Measurements from ENCODE around the gene CDH13.

The CDH13 gene

DNA sequence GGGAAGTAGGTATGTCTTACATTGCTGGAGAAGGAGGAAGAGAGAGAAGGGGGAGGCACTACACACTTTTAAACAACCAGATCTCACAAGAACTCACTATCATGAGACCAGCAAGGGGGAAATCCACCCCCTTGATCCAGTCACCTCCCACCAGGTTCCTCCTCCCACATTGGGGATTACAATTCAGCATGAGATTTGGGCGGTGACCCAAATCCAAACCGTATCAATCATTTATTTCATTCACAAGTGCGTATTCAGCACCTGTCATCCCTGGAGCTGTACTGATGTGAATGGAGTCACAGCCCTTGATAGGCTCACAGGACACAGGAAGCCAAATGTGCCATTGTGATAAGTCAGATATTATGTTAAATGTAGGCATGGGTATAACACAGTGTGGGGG, 952.7 kb downstream of the CDH13 start:
- DNase-seq (ENCODE audit: low spot score) = no peak

DNA sequence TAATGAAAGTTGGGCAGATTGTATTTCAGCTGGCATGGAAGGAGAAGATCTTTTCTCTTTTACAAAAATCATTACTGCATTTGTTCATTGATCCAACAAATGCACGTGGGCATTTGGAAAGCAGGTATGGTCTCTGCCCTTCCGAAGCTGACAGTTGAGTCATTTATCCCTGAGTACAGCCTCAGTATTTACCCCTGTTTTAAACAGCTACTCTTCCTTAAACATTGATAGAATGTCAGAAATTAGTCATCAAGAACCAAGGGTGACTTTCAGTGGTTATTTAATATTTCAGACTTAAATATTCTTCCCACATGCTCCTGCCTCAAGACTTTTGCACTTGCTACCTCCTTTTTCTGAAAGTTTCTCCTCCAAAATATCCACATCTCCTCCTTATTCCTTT, 954.3 kb downstream of the CDH13 start:
- DNase-seq (ENCODE audit: low spot score) = peak; percentile 6

- DNase-seq (ENCODE audit: low spot score) = no peak
Measured at GRCh38 chr16:83581994-83582747, 955.4 kb downstream of the CDH13 start.

DNA sequence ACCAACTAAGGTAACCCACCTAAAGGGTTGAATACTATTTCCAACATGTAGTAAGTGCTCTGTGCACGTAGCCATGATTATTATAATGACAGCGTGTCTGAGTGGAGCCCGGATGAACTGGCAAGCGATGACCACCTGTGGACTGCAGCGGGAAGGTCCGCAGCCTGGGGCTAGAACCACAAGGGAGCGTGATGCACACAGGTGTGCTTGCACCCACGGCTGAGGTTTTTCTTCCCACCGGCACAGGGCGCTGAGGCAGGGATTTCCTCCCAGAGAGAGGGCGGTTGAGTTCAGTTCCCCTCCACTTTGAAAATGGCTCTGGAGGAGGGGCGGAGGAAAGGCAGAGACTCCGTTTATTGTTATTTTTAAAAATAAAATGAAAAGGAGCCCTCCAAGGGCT, 959.3 kb downstream of the CDH13 start:
- DNase-seq (ENCODE audit: low spot score) = no peak

DNA sequence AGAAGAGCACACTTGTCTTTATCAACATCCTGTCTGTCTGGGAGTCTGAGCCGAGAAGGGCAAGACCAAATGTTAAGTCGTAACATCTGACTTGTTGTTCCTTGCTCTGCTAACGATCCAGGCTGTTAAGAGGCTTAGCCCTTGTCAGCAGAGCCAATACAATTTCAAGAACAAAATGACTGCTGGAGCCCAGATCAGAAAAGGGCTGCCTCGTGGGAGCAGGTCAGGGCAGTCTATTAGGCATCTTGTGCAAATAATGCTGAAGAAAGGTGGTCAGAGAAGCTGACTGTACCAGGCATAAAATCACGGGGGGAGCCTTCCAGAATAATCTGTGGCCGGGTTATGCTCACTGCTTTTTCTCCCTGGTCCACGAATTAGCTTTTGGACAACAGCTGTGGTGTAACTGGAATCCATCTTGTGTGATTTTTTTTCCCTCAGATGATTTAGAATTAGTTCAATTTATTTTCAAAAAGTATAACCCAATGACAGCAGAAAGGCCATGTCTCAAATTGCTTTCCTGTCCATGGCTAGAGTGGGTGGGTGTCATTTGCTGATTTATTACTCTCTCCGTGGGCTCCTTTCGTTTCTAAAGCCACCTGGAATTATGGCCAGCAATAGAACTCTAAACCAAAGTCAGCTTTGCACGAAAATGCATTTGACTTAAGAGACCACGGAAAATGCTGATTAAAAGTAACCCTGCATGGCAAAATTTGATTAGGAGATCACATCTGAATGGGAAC, 959.9 kb downstream of the CDH13 start:
- no peak for DNase-seq (ENCODE audit: low spot score)

DNA sequence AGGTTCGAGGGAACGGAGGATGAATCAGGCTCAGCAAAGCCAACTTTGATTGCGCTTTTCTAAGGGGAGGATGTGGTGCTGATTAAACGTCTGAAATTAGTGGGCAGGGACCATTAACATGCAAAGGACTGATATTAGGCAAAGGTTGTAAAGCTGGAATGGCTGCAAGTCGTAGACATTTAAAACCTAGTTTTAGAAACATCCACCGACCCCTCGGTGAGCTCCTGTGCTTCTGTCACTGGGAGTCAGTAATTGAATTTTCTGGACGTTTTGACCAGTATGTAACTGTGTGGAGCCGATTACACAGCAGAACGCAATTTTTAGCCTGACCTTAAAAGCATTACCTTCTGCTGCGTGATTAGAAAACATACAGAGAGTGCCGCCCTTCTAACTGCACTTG, 960.4 kb downstream of the CDH13 start:
- DNase-seq (ENCODE audit: low spot score) = no peak

- no peak for DNase-seq (ENCODE audit: low spot score)
Measured at GRCh38 chr16:83588070-83588469, 961.3 kb downstream of the CDH13 start.

DNA sequence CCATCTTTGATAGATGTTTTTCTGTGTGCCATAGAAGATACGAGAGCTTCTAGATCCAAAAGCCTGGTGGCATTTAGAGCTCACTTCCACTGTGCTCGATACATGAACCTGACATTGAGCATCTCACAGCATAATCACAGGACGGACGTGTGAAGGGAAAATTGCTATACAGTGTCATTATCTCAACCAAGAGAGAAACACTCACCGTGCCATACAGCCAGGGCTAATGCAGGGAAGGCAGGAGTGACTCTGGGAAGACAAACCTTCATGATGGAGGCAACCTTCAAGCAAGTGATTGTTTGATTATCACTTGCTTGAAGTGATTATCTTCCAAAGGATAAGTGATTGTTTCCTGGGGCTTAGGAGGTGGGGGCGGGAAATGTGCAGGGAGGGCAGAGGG, 962.8 kb downstream of the CDH13 start:
- DNase-seq (ENCODE audit: low spot score) = no peak

GRCh38 chr16:83592778-83593177, 966.0 kb downstream of the CDH13 start:
- DNase-seq (ENCODE audit: low spot score) = no peak

DNA sequence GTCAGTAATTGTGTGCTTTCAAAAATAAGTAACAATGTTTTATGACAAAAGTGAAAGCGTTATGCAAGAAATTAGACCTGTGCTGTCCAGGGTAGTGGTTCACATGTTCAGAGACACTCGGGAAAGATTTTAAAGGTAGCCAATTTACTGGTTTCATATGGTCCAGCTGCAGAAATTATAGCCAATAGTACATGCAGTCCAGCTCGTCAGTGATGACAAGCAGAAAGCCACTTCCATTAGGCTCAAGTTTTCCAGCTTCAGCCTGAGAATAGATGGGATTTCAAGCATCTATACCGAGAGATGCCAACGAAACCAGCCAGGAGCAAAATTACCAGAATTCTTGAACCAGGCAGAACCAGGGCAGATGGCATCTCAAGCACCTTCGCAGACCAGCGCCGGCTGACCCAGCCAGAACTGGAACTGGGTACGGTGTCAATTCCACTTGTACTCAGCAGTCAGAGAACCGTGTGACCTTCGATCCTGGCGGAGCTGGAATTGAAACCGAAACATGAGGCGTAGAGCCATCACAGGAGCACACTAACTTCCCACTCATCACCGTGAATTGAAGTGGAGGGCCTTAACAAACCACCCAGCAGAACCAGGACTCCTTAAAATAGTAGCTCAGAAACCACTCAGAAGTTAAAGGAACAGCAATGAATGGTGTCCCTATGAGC, 973.2 kb downstream of the CDH13 start:
- DNase-seq (ENCODE audit: low spot score) = no peak

GRCh38 chr16:83602761-83603722, 976.3 kb downstream of the CDH13 start:
- no peak for DNase-seq (ENCODE audit: low spot score)

DNA sequence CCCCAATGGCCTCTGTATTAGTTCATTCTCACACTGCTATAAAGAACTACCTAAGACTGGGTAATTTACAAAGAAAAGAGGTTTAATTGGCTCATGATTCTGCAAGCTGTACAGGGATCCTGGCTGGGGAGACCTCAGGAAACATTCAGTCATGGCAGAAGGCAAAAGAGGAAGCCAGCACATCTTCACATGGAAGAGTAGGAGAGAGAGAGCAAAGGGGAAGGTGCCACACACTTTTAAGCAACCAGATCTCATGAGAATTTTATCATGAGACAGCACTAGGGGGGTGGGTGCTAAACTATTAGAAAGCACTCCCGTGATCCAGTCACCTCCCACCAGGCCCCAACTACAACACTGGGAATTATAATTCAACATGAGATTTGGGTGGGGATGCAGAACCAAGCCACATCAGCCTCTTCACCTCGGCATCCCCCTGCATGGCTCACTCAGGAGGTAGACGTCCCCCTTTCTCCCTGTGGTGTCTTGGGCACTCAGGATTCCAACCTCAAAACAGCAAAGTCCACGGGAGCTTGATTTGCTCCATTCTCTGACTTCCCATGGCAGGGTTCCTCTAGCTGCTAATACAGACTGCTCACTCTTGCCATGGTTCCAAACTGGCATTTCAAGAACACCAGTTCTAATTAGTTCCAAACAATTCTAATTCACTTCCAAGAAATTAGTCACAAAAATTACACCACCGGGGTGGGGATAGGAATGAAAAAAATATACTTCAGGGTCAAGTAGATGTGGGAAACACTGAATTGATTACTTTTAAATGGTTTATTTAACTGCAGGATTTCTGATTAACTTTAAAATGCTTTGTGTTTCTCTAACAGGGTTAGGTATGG, 977.2 kb downstream of the CDH13 start:
- DNase-seq (ENCODE audit: low spot score) = no peak

- DNase-seq (ENCODE audit: low spot score) = no peak
Measured at GRCh38 chr16:83606486-83607030, 979.8 kb downstream of the CDH13 start.

GRCh38 chr16:83609178-83609577, 982.4 kb downstream of the CDH13 start:
- DNase-seq (ENCODE audit: low spot score) = no peak

DNA sequence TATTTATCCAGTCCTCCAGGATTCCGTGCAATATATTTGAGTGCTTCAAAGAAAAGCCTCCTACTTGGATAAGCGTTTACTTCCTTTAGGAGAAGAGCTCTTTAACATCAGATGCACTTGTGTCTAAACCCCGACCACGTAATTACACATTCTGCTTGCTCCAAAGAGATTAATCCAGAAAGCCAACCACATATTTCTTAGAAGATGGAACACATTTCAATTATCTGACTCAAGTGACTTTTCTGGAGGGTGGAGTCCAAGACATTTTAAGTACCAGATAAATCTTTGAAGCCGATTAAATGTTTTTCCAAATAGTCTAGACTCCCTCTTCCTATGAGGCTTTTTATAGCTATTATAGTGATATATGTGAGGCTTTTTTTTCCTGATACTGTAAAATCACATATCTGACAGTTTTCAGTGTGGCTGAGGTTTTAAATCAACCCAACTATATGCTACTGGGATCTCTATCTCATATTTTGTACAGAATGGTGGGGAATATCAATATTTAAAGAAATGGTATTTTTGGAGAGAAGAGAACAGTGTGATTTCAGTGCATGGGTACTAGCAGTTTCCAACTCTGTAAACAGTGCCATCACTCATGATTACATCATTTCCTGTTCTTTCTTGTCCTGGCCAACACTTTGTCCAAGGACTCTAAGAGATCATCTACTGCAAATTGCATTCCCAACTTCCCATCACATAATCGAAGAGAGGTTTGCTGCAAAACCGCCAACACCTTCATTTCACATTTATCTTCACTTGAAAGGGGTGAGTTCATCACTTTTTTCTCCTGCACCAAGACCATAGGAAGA, 988.6 kb downstream of the CDH13 start:
- no peak for DNase-seq (ENCODE audit: low spot score)

DNA sequence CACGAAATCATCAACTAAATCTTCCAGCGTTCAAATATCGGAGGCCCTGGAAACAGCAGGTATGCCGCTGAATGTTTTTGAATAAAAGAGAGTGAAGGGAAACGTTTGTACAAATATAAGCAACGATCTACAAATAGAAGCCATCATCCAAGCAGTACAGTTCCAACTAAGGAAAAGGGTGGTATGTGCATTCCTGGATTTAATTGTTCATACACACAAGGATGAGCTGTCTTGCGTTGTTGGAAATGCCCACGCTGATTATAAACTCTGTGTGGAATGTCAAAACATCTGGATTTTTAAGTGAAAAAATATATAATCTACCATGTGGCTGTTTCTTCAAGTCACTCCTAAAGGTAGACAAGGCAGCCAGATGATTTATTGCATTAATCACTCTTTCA, 989.2 kb downstream of the CDH13 start:
- no peak for DNase-seq (ENCODE audit: low spot score)

- DNase-seq (ENCODE audit: low spot score) = no peak
Measured at GRCh38 chr16:83619381-83620150, 992.8 kb downstream of the CDH13 start.

GRCh38 chr16:83622010-83622409, 995.2 kb downstream of the CDH13 start:
- DNase-seq (ENCODE audit: low spot score) = no peak

GRCh38 chr16:83623091-83623730, 996.4 kb downstream of the CDH13 start:
- no peak for DNase-seq (ENCODE audit: low spot score)

Measured in COLO829 (cell line).